Suprapubic skin (tissue), 4 donors: Measurements from ENCODE around the gene PDGFRB. TPM values are rescaled to one million over a fixed set of nuclear protein-coding genes. Genes with fewer than 3 reads are reported as not detected.

Source experiments
- DNase-seq, 2 donors: peaks; one replicate each; pipeline ENCODE4 v3.0.0-alpha.2; 2019; ENCODE audit warnings: low spot score in 2 of 2
- H3K27ac ChIP-seq: fragments of 200-600 bp; sonication (generic); one replicate; pipeline ENCODE4 v1.5.1; 2019
- H3K27me3 ChIP-seq: fragments of 200-600 bp; sonication (generic); one replicate; pipeline ENCODE4 v1.5.1; 2019
- H3K36me3 ChIP-seq: fragments of 200-600 bp; sonication (generic); one replicate; pipeline ENCODE4 v1.5.1; 2019
- H3K4me1 ChIP-seq: fragments of 200-600 bp; sonication (generic); one replicate; pipeline ENCODE4 v1.5.1; 2019
- H3K4me3 ChIP-seq: fragments of 200-600 bp; sonication (generic); one replicate; pipeline ENCODE4 v1.5.1; 2019; ENCODE audit warnings: mild to moderate bottlenecking
- H3K9me3 ChIP-seq: fragments of 200-600 bp; sonication (generic); one replicate; pipeline ENCODE4 v1.5.1; 2019
- CTCF ChIP-seq, 2 donors: fragments of 200-600 bp in 1 of 2; fragments of 450-650 bp in 1 of 2; sonication (generic) in 1 of 2; IDR thresholded peaks; one replicate each; pipeline ENCODE4 v1.5.1; 2016 to 2019; ENCODE audit warnings: antibody characterized with exemption in 2 of 2, mild to moderate bottlenecking in 1 of 2, moderate library complexity in 1 of 2
- EP300 ChIP-seq: sonication (generic); formaldehyde crosslinking; IDR thresholded peaks from one replicate; pipeline ENCODE4 v1.6.1; 2017; ENCODE audit warnings: antibody characterized with exemption
- POLR2A ChIP-seq, 2 donors: fragments of 450-650 bp; IDR thresholded peaks; one replicate each; pipeline ENCODE4 v1.6.1; 2017; ENCODE audit warnings: antibody characterized with exemption in 2 of 2, mild to moderate bottlenecking in 2 of 2, moderate library complexity in 2 of 2
- POLR2AphosphoS5 ChIP-seq, 3 donors: sonication (generic); formaldehyde crosslinking; IDR thresholded peaks; one replicate each; pipeline ENCODE4 v1.6.1; 2017; ENCODE audit warnings: antibody characterized with exemption in 3 of 3
- WGBS: methylation state at CpG from one replicate; pipeline ENCODE4 v1.1.5; 2018; 5-methylcytosine and 5-hydroxymethylcytosine counted together
- total RNA-seq, 4 donors: library from RNA; depleted of rRNA; stranded (reverse); fragments of >200 nt; gene quantifications; one replicate each; pipeline ENCODE4 v1.1.0, GENCODE V29; 2016

PDGFRB gene
- total RNA-seq, 4 donors from 2014 or later = 23.8 to 51.4 (median 43.9) TPM

GRCh38 chr5:150068071-150068470 is 87.6 kb downstream of the PDGFRB start:
- peak in 1 of 2 donors; percentile 51 for DNase-seq
- H3K4me1 ChIP-seq = no peaks in the 10 kb centered on the region

GRCh38 chr5:150067405-150067960 is 88.2 kb downstream of the PDGFRB start:
- WGBS = 91% methylated on average over 6 of the region's 6 CpGs
- Histone ChIP-seq H3K9me3 (no peaks in the 10 kb centered on the region), H3K4me1 (no peaks in the 10 kb centered on the region), H3K27me3 (no peaks in the 10 kb centered on the region), H3K36me3 (no peaks in the 10 kb centered on the region), H3K27ac (no peak overlapping the region), H3K4me3 (no peak overlapping the region)
- TF ChIP-seq EP300 = no peak
- TF ChIP-seq POLR2A (IDR thresholded peaks at IDR 0.05) = no peak
- TF ChIP-seq CTCF (IDR thresholded peaks at IDR 0.05) = no peak
- TF ChIP-seq POLR2AphosphoS5 (IDR thresholded peaks at IDR 0.05) = no peak
- peak in 1 of 2 donors; percentile 48 for DNase-seq

More at GRCh38 chr5:150068071-150068470, 87.6 kb downstream of the PDGFRB start:
- no peaks in the 10 kb centered on the region for H3K27me3 ChIP-seq
- no peak overlapping the region for H3K27ac ChIP-seq
- no peak for TF ChIP-seq EP300
- no peak for TF ChIP-seq CTCF (IDR thresholded peaks at IDR 0.05)
- TF ChIP-seq POLR2AphosphoS5 (IDR thresholded peaks at IDR 0.05) = no peak
- TF ChIP-seq POLR2A (IDR thresholded peaks at IDR 0.05) = no peak
- no CpG with 5 or more reads among the region's 6 CpGs for WGBS
- no peaks in the 10 kb centered on the region for H3K9me3 ChIP-seq
- no peak overlapping the region for H3K4me3 ChIP-seq
- no peaks in the 10 kb centered on the region for H3K36me3 ChIP-seq

GRCh38 chr5:150066901-150067396 is 88.7 kb downstream of the PDGFRB start:
- H3K4me3 ChIP-seq = no peak overlapping the region
- H3K4me1 ChIP-seq = no peaks in the 10 kb centered on the region
- H3K9me3 ChIP-seq = no peaks in the 10 kb centered on the region
- TF ChIP-seq POLR2AphosphoS5 (IDR thresholded peaks at IDR 0.05) = no peak
- TF ChIP-seq EP300 = no peak
- TF ChIP-seq CTCF (IDR thresholded peaks at IDR 0.05) = no peak
- no peak for TF ChIP-seq POLR2A (IDR thresholded peaks at IDR 0.05)
- no peaks in the 10 kb centered on the region for H3K27me3 ChIP-seq
- 93% methylated on average over 2 of the region's 2 CpGs for WGBS
- DNase-seq = no peak
- no peaks in the 10 kb centered on the region for H3K36me3 ChIP-seq
- no peak overlapping the region for H3K27ac ChIP-seq

- Histone ChIP-seq H3K36me3 (no peaks in the 10 kb centered on the region), H3K27ac (no peak overlapping the region), H3K27me3 (no peaks in the 10 kb centered on the region), H3K9me3 (no peaks in the 10 kb centered on the region), H3K4me1 (no peaks in the 10 kb centered on the region), H3K4me3 (no peak overlapping the region)
- 82% methylated on average over 2 of the region's 5 CpGs for WGBS
- TF ChIP-seq POLR2AphosphoS5 (IDR thresholded peaks at IDR 0.05) (no peak), CTCF (IDR thresholded peaks at IDR 0.05) (no peak), POLR2A (IDR thresholded peaks at IDR 0.05) (no peak), EP300 (no peak)
- peak in 1 of 2 donors; percentile 50 for DNase-seq
These were observed 89.2 kb downstream of the PDGFRB start for GRCh38 chr5:150066436-150066835.

GRCh38 chr5:150065886-150066285 is 89.8 kb downstream of the PDGFRB start:
- no peak for TF ChIP-seq POLR2A (IDR thresholded peaks at IDR 0.05)
- TF ChIP-seq POLR2AphosphoS5 (IDR thresholded peaks at IDR 0.05) = no peak
- TF ChIP-seq EP300 = no peak
- TF ChIP-seq CTCF (IDR thresholded peaks at IDR 0.05) = no peak
- H3K4me3 ChIP-seq = no peak overlapping the region
- H3K27me3 ChIP-seq = no peaks in the 10 kb centered on the region
- no peaks in the 10 kb centered on the region for H3K9me3 ChIP-seq
- DNase-seq = peak in 1 of 2 donors; percentile 68
- H3K27ac ChIP-seq = peak overlapping the region; percentile 2
- H3K4me1 ChIP-seq = no peaks in the 10 kb centered on the region
- no peaks in the 10 kb centered on the region for H3K36me3 ChIP-seq
- WGBS = 89% methylated on average over 8 of the region's 10 CpGs
